Measurements from ENCODE around the gene HNRNPAB. TPM values are rescaled to one million over a fixed set of nuclear protein-coding genes. Genes with fewer than 3 reads are reported as not detected.
"Not testable (repeated sequence)": the region's sequence is repeated elsewhere in the genome, so short reads cannot be mapped to it uniquely, and the experiment has no call there.

Gene HNRNPAB
- total RNA-seq, 1 donor from 2014 or later: 37.5 TPM

DNA sequence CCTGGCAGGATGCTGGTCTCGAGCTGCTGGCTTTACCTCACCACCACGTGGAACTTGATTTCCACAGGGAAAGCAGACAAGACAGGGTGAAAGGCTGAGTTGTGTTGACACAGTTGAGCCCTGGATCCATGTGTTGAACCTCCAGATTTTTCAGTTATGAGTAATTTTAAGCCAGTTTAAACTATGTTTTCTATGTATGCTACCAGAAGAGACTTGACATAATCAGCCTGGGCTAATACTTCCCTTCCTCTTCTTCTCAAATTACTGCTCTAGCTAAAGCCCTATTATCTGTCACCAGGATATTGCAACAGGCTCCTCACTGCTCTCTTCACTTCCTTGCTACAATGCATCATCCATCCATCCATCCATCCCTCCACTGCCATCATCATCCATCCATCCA is 40.2 kb downstream of the HNRNPAB start:
- no peak for DNase-seq (ENCODE audit: low read depth in 2 of 2)

DNA sequence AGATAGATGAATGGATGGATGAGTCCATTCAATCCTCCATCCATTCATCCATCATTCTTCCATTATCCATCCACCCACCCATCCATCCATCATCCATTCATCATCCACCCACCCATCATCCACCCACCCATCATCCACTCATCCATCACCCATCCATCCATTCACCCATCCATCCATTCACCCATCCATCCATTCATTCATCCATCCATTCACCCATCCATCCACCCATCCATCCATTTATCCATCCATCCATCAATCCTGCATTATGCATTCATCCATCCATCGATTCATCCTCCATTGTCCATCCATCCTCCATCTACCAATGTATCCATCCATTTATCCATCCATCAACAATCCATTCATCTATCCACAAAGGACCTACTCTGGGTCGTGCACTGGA is 41.1 kb downstream of the HNRNPAB start:
- DNase-seq (ENCODE audit: low read depth in 2 of 2): no peak

DNA sequence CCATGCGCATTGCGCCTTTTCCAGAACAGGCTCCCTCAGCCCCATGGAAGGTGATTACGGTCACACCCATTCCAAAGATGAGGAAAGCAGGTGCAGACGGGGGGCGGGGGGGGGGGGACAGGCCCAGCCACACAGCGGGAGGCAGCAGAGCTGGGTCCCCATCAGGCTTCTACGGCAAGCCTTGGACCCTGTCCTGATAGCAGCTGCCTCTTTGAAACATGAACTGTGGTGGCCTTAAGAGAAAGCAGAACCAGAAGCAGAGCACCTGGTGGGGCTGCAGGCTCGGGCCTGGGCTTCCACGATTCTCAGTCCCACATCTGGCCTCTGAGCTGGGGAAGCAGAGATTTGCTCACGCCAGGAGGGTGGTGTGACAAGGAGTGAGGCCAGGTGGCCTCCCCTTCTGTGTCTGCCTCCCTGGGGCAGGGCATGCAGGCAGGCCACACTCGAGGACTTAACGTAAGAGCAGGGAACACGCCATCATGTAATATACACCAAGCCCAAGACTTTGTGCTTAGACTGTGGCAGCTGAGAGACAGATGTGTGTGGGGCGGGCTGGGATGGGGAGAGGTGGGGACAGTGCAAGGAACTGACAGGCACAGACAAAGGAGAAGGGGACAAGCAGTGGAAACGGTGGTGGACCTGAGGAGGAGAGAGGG is 42.4 kb downstream of the HNRNPAB start:
- DNase-seq (ENCODE audit: low read depth in 2 of 2): no peak

DNA sequence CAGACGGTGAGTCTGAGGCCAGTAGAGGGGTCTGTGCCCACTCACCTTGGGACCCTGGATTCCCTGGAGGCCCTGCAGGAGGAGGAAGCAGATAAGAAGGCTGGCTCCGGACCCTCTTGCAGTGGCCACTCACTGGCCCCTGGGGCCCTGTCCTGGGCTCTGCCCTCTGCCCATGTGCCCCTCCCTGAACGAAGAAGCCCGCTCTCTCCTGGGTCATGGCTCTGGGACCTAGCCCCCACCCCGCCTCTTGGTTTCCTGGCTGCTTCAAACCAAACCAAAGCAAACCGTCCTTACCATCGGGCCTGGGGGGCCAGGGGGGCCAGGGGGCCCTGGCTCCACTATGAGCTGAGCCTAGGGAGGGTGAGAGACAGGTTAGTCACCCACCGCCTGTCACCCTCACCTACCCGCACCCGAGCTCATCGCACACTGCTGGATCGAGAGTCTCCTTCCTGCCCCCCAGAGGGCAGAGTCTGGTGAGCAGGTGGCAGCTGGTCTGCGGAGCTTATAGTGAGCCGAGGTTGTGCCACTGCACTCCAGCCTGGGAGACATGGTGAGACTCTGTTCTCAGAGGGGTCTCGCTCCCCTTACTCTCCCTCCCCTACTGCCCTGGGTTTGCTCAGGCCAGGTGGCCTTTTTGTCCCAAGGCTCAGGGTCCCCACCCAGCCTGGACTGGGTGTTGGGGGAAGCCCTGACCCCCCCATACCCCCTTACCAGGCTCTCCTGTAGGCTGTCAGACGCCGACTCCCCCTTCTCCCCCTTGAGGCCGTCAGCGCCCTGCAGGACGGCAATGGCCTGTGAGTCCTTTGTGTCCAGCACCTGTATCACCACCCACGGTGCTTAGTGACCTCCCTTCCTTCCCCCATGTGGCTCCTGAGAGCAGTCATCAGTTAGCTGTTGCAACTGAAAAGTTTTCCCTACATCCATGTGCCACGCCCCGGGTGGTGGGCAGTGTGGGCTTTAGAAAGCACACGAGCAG is 43.4 kb downstream of the HNRNPAB start:
- no peak for DNase-seq (ENCODE audit: low read depth in 2 of 2)

DNA sequence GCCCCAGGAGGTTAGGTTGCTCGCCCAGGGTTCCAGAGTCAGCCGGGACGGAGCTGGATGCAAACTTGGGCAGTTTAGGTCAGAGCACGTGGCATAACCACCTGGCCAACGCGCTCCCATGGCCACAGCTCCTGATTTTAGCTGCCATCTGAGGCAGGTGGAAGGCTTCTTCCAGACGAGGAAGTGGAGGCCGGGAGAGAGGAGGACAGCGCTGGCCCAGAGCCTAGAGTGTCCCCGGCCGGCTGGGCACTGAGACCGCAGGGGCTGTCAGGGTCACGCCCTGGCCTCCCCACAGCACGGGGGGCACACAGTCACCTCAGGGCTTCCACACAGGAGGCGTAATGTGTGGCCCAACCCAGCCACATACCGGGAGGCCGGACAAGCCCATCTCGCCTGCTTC is 44.4 kb downstream of the HNRNPAB start:
- no peak for DNase-seq (ENCODE audit: low read depth in 2 of 2)

DNA sequence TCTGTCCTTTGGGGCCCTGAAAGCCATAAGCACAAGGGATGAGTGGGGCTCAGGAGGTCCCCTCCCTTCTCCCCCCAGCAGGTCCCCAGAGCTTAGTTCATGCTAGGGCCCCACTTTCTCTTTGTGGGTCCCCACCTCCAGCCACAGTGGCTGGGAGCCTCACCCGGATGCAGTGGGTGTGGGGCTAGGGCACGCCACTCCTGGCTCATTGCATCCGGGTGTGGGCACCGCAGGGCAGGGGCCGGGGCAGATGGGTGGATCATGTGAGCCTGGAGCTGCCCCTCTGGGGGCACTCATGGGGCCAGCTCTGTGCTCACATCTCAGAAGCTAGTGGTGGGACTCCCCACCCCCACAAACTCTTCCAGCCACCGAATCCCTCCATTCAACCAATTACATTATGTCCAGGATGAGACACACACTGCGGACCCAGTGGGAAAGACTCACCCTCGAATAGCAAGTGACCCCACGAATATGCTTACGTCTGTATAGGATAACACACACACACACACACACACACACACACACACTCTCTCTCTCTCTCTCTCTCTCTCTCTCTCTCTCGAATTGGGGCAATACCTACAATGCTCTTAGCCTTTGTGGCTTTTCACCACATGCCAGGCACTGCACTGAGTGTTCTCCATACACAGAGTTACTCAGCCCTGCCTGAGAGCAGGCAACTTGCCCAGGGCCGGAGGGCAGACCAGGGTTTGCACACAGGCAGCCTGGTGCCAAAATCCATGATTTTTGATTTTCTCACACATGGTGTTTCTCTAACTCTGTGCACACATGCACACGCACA is 45.1 kb downstream of the HNRNPAB start:
- no peak for DNase-seq (ENCODE audit: low read depth in 2 of 2)

DNA sequence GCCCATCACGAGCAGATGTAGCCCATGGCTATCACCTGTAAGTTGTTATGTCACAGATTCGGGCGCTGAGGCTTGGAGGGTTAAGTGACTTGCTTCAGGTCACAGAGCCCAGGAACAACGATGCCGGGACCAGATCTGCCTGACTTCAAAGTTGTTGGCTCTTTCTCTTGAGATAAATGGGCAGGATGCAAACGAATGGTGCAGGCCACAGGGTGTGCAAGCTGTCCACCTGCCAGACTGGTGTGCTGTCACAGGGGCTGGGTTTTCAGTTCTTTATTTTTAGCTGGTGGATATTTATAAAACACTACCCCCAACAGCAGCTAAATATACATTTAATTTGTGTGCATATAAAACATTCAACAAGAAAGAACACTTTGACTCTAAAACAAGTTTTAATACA is 45.9 kb downstream of the HNRNPAB start:
- no peak for DNase-seq (ENCODE audit: low read depth in 2 of 2)

DNA sequence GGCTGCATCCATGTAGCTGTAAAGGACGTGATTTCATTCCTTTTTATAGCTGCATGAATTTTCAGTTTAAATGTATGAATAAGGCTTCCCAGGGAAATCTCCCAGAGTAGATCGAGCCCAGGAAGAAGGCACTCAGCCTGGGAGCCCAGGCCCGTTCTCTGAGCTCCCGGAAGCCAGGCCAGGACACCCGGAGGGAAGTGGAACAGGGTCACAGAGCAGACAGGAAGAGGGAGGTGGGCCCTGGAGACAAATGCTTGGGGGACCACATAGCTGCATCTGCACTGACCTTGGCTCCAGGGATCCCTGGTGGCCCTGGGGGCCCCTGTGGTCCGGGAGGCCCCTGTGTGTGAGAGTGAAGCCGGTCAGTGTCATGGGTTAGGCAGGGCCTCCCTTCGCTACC is 47.9 kb downstream of the HNRNPAB start:
- DNase-seq (ENCODE audit: low read depth in 2 of 2): no peak

DNA sequence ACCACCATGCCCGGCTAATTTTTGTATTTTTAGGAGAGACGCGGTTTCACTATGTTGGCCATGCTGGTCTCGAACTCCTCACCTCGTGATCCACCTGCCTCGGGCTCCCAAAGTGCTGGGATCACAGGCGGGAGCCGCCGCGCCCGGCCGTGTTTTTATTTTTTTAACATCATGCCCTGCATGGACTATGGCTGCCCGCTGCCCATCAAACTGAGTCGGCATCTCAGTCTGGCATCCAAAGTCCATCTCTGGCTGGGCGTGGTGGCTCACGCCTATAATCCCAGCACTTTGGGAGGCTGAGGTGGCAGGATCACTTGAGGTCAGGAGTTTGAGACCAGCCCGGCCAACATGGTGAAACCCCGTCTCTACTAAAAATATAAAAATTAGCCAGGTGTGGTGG is 49.3 kb downstream of the HNRNPAB start:
- DNase-seq (ENCODE audit: low read depth in 2 of 2): not testable (repeated sequence)

DNA sequence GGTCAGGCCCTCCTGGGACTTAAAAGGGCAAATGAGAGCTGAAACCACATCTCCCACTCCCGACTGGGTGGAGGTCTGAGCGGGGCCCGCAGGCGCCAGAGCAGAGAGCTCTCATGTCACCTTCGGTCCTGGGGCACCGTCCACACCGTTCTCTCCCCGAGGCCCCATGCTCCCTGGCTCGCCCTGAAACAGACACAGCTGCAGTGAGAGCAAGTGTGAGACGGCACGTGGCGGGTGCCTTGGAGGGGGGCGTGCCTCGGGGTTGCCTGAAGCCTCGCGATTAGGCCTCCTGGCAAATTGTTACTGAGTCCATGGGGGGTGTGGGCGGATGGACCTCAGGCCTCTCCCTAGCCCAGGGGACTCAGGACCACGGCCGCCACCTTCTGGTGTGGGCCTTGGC is 52.4 kb downstream of the HNRNPAB start:
- no peak for DNase-seq (ENCODE audit: low read depth in 2 of 2)

DNA sequence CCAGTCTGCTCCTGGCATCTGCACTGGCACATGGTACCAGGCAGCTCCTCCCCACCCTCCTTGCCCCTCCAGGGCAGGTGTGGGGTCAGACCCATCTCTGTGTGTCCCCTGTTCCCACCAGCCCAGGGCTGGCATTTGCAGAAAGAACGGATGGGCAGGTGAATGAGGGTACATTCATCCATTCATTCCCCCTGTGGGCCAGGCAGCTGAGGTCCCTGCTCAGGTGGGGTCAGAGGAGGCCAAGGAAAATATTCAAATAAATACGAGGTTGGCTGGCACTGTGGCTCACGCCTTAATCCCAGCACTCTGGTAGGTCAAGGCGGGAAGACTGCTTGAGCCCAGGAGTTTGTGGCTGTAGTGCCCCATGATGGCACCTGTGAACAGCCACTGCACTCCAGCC is 53.3 kb downstream of the HNRNPAB start:
- DNase-seq (ENCODE audit: low read depth in 2 of 2): no peak

DNA sequence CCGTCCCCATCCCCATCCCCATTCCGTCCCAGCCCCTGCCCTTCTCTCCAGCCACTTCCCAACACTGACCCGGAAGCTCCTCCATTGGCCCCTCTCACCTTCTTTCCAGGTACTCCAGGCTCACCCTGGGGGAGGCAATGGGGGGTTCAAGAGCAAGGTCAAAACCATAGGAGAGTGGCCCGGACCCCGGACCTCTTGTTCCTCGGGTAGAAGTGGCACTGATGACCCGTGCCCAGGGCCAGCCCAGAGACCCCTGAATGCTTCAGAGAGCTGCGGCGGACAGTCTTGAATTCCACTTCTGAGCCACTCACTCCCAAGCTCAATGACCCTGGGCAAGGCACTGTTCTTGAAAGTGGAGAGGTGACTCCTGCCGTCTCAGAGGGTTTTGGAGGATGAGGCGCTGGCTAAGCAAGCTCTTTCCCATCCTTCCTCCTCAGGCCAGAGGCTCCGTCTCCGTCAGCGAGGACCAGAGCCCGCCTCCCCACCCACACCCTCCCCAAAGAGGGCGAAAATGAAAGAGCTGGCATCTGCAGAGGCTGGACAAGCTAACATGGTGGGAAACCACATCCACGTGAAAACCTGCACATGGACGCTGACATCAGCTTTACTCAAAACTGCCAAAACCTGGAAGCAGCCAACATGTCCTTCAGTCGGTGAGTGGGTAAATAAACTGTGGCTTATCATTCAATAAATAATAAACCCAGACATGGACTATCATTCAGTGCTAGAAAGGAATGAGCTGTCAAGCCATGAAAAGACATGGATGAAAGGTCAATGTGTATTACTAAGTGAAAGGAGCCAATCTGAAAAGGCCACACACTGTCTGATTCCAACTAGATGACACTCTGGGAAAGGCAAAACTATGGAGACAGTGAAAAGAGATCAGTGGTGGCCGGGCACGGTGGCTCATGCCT is 55.5 kb downstream of the HNRNPAB start:
- no peak for DNase-seq (ENCODE audit: low read depth in 2 of 2)

Other genes starting within 250 kb of the HNRNPAB start
- not detected in 2 replicates for gene PROP1, start 208.3 kb upstream of the HNRNPAB start, total RNA-seq
- 22.2 and 24.7 TPM in 2 replicates for gene N4BP3, start 91.0 kb upstream of the HNRNPAB start, total RNA-seq
- 29.4 and 33.6 TPM in 2 replicates for gene RMND5B, start 73.5 kb upstream of the HNRNPAB start, total RNA-seq
- gene NHP2, start 50.6 kb upstream of the HNRNPAB start, total RNA-seq: 106 and 132 TPM in 2 replicates
- gene GMCL2, start 17.2 kb upstream of the HNRNPAB start, total RNA-seq: not detected in 2 replicates
- gene PHYKPL, start 28.3 kb downstream of the HNRNPAB start, total RNA-seq: 28.4 and 45.5 TPM in 2 replicates

All from dermis microvascular lymphatic vessel endothelial cell (primary cell).